Effector CD8-positive, alpha-beta T cell (primary cell): ENCODE results near the gene ATP8B2.
A peak's percentile ranks its signal among the peaks of the same experiment; 100 is the strongest.
"Not testable (repeated sequence)": the region's sequence is repeated elsewhere in the genome, so short reads cannot be mapped to it uniquely, and the experiment has no call there.

Source experiments
- DNase-seq: peaks from one replicate; lab custom pipeline; 2025; lab: John Stamatoyannopoulos, UW

Gene ATP8B2

GRCh38 chr1:154323493-154323892 is 1.8 kb upstream of the ATP8B2 start:
- no peak for DNase-seq

GRCh38 chr1:154324241-154324640 is 1.1 kb upstream of the ATP8B2 start:
- no peak for DNase-seq

- DNase-seq: peak; percentile 32
Observed at GRCh38 chr1:154325583-154326545, 539 bp downstream of the ATP8B2 start.

- no peak for DNase-seq
Observed at GRCh38 chr1:154326546-154327465, 1.5 kb downstream of the ATP8B2 start.

GRCh38 chr1:154327466-154328317 is 2.4 kb downstream of the ATP8B2 start:
- DNase-seq: peak; percentile 26

GRCh38 chr1:154328318-154329151 is 3.2 kb downstream of the ATP8B2 start:
- DNase-seq: peak; percentile 80

GRCh38 chr1:154329152-154329521 is 3.8 kb downstream of the ATP8B2 start:
- no peak for DNase-seq

- peak; percentile 25 for DNase-seq
Observed at GRCh38 chr1:154329551-154330131, 4.3 kb downstream of the ATP8B2 start.

GRCh38 chr1:154330669-154331068 is 5.3 kb downstream of the ATP8B2 start:
- DNase-seq: no peak

GRCh38 chr1:154334079-154335024 is 9.0 kb downstream of the ATP8B2 start:
- no peak for DNase-seq

- DNase-seq: peak; percentile 87
Observed at GRCh38 chr1:154335025-154335714, 9.8 kb downstream of the ATP8B2 start.

GRCh38 chr1:154337253-154337894 is 12.0 kb downstream of the ATP8B2 start:
- DNase-seq: no peak

- no peak for DNase-seq
Observed at GRCh38 chr1:154338875-154339274, 13.6 kb downstream of the ATP8B2 start.

- not testable (repeated sequence) for DNase-seq
Observed at GRCh38 chr1:154341366-154341765, 16.0 kb downstream of the ATP8B2 start.

GRCh38 chr1:154342132-154342531 is 16.8 kb downstream of the ATP8B2 start:
- no peak for DNase-seq

GRCh38 chr1:154342836-154343472 is 17.6 kb downstream of the ATP8B2 start:
- DNase-seq: peak; percentile 45
